ENCODE measurements around the gene GPN2. TPM values are rescaled to one million over a fixed set of nuclear protein-coding genes. Genes with fewer than 3 reads are reported as not detected.

Gene GPN2
- total RNA-seq, 1 donor from 2014 or later: 21.4 TPM

GRCh38 chr1:26900815-26901511 is 10.9 kb upstream of the GPN2 start:
- Mint-ChIP-seq H3K9me3 (ENCODE audit: unreplicated experiment) (peaks cover 10% of the 10 kb centered on the region), H3K4me1 (ENCODE audit: low read depth, unreplicated experiment) (peaks cover 6% of the 10 kb centered on the region), H3K27ac (ENCODE audit: unreplicated experiment) (peak overlapping the region; percentile 89), H3K4me3 (ENCODE audit: unreplicated experiment) (peak overlapping the region; percentile 96), H3K27me3 (ENCODE audit: unreplicated experiment) (no peaks in the 10 kb centered on the region), H3K36me3 (ENCODE audit: unreplicated experiment) (no peaks in the 10 kb centered on the region)
- TF ChIP-seq, protein P1, sequence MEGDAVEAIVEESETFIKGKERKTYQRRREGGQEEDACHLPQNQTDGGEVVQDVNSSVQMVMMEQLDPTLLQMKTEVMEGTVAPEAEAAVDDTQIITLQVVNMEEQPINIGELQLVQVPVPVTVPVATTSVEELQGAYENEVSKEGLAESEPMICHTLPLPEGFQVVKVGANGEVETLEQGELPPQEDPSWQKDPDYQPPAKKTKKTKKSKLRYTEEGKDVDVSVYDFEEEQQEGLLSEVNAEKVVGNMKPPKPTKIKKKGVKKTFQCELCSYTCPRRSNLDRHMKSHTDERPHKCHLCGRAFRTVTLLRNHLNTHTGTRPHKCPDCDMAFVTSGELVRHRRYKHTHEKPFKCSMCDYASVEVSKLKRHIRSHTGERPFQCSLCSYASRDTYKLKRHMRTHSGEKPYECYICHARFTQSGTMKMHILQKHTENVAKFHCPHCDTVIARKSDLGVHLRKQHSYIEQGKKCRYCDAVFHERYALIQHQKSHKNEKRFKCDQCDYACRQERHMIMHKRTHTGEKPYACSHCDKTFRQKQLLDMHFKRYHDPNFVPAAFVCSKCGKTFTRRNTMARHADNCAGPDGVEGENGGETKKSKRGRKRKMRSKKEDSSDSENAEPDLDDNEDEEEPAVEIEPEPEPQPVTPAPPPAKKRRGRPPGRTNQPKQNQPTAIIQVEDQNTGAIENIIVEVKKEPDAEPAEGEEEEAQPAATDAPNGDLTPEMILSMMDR (IDR thresholded peaks at IDR 0.05; ENCODE audit: partially characterized antibody, unreplicated experiment): no peak
- DNase-seq: no peak

DNA sequence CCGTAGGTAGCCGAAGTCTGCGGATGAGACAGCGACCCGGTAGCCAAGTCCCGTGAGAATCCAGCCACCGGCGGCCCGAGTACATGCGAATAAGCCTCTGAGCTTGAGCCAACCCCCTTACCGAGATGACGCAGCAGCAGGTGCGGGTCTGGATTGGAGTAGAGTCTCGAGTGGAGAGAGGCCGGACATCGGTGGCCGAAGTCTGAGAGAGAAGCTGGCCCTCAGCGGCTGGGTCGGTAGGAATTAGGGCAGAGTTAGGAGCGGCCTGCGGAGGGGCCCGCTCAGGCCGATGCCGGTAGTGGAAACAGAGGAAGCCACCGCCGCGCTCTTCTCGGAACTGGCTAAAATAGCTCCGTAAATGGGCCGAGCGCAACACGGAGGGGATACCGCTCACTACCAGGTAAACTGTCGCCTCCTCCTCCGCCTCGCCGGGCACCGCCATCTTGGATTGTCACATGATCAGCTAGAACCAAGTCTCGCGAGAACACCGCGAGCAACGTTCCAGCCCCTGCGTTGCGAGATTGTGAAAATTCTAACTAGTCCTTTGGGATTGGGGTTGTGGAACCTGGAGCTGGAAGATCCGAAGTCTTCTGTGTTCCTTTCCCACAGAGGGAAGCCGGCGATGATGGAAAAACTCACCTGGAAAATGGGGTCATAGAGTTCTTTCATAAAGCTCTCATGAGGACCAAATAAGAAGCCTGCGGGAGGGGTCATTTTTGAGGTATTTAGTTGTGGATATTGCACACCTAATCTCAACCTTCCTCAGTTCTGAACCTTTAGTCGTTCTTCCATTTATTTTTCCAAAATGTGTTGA is 10.1 kb upstream of the GPN2 start, which contains the start of gene GPATCH3:
TSS of gene GPATCH3 (minus strand) at position 467 of the 814 bp plus-strand sequence. CDS start at position 442, 25 bp downstream.
- Mint-ChIP-seq H3K27me3 (ENCODE audit: unreplicated experiment) (no peaks in the 10 kb centered on the region), H3K9me3 (ENCODE audit: unreplicated experiment) (peaks cover 10% of the 10 kb centered on the region), H3K27ac (ENCODE audit: unreplicated experiment) (peak within 1 kb of the TSS; percentile 89), H3K36me3 (ENCODE audit: unreplicated experiment) (no peaks in the 10 kb centered on the region), H3K4me1 (ENCODE audit: low read depth, unreplicated experiment) (peaks cover 6% of the 10 kb centered on the region), H3K4me3 (ENCODE audit: unreplicated experiment) (peak within 1 kb of the TSS; percentile 96)
- TF ChIP-seq, protein P1 (IDR thresholded peaks at IDR 0.05; ENCODE audit: partially characterized antibody, unreplicated experiment): no peak
- DNase-seq: peak; percentile 91

DNA sequence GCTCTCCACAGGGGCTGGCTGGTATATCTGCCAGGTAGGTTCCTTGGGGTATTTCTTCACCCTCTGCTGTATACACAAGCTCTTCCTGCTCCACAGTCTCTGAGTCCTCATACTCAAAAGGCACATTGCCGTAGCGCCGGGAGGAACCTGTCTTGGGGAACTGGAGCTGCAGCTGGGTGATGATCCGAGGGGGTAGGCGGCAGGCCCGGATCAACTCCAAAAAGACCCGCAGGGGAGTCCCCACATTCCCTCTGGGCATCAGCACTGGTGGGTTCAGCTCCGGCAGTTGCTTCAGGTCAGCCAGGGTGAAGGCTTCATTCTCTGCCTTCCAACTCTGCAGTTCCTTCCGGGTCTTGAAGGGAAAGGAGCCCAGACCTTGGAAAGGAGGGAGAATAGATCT is 7.3 kb upstream of the GPN2 start:
- no peak for DNase-seq
- H3K36me3 Mint-ChIP-seq (ENCODE audit: unreplicated experiment): no peaks in the 10 kb centered on the region
- H3K4me3 Mint-ChIP-seq (ENCODE audit: unreplicated experiment): no peak overlapping the region
- no peaks in the 10 kb centered on the region for H3K27me3 Mint-ChIP-seq (ENCODE audit: unreplicated experiment)
- peaks cover 6% of the 10 kb centered on the region for H3K4me1 Mint-ChIP-seq (ENCODE audit: low read depth, unreplicated experiment)
- TF ChIP-seq, protein P1 (IDR thresholded peaks at IDR 0.05; ENCODE audit: partially characterized antibody, unreplicated experiment): no peak
- no peak overlapping the region for H3K27ac Mint-ChIP-seq (ENCODE audit: unreplicated experiment)
- H3K9me3 Mint-ChIP-seq (ENCODE audit: unreplicated experiment): peaks cover 10% of the 10 kb centered on the region

- H3K9me3 Mint-ChIP-seq (ENCODE audit: unreplicated experiment): peaks cover 3% of the 10 kb centered on the region
- H3K4me3 Mint-ChIP-seq (ENCODE audit: unreplicated experiment): peak overlapping the region; percentile 12
- TF ChIP-seq, protein P1 (IDR thresholded peaks at IDR 0.05; ENCODE audit: partially characterized antibody, unreplicated experiment): no peak
- H3K4me1 Mint-ChIP-seq (ENCODE audit: low read depth, unreplicated experiment): peaks cover 3% of the 10 kb centered on the region
- no peaks in the 10 kb centered on the region for H3K27me3 Mint-ChIP-seq (ENCODE audit: unreplicated experiment)
- no peak overlapping the region for H3K27ac Mint-ChIP-seq (ENCODE audit: unreplicated experiment)
- DNase-seq: no peak
- H3K36me3 Mint-ChIP-seq (ENCODE audit: unreplicated experiment): no peaks in the 10 kb centered on the region
These were observed 4.2 kb upstream of the GPN2 start for GRCh38 chr1:26894263-26894662.

GRCh38 chr1:26890467-26890796 is 349 bp upstream of the GPN2 start:
- peaks cover 7% of the 10 kb centered on the region for H3K4me1 Mint-ChIP-seq (ENCODE audit: low read depth, unreplicated experiment)
- TF ChIP-seq, protein P1 (IDR thresholded peaks at IDR 0.05; ENCODE audit: partially characterized antibody, unreplicated experiment): no peak
- DNase-seq: no peak
- H3K36me3 Mint-ChIP-seq (ENCODE audit: unreplicated experiment): no peaks in the 10 kb centered on the region
- peak overlapping the region; percentile 97 for H3K4me3 Mint-ChIP-seq (ENCODE audit: unreplicated experiment)
- H3K27me3 Mint-ChIP-seq (ENCODE audit: unreplicated experiment): peaks cover 4% of the 10 kb centered on the region
- peaks cover 6% of the 10 kb centered on the region for H3K9me3 Mint-ChIP-seq (ENCODE audit: unreplicated experiment)
- H3K27ac Mint-ChIP-seq (ENCODE audit: unreplicated experiment): peak overlapping the region; percentile 85
